ENCODE measurements around the gene CFAP45. TPM values are rescaled to one million over a fixed set of nuclear protein-coding genes. Genes with fewer than 3 reads are reported as not detected.

The CFAP45 gene
- total RNA-seq, 1 donor from 2014 or later: 0.49 TPM

DNA sequence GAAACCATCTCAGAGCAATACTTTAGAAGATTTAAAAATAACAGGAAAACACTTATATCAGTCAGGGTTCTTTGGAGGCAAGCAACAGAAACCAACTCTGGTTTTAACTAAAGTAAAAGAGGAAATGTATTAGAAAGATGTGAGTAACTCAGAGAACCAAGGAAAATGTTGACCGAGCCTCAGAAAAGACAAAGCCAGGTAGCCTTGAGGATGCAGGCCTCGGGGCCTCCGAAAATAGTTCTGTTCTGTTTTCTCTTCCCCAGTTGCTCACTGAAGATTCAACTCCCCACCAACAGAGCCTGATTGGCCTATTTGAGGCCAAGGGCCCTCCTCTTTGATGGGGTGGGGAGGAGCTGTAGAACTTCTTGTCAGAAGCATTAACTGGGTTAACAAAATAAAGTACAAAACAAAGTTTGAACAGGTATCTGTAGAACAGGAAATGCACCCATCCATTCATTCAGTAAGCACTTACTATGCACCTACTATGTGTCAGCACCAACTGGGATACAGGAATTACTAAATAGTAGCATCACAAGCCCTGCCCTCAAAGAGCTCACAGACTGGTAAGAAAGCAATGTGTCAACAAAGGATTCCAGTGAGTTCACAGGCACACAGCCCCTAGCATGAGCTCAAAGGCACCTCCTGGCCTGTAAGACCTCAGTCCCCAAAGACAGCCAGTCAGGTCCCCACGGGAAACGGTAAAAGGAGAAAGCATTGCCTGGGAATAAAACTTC, 60.7 kb downstream of the CFAP45 start:
- H3K4me1 Mint-ChIP-seq (ENCODE audit: low read depth, unreplicated experiment): peaks cover 4% of the 10 kb centered on the region
- H3K9me3 Mint-ChIP-seq (ENCODE audit: unreplicated experiment): no peaks in the 10 kb centered on the region

GRCh38 chr1:159838715-159839114, 61.2 kb downstream of the CFAP45 start:
- TF ChIP-seq, protein P1, sequence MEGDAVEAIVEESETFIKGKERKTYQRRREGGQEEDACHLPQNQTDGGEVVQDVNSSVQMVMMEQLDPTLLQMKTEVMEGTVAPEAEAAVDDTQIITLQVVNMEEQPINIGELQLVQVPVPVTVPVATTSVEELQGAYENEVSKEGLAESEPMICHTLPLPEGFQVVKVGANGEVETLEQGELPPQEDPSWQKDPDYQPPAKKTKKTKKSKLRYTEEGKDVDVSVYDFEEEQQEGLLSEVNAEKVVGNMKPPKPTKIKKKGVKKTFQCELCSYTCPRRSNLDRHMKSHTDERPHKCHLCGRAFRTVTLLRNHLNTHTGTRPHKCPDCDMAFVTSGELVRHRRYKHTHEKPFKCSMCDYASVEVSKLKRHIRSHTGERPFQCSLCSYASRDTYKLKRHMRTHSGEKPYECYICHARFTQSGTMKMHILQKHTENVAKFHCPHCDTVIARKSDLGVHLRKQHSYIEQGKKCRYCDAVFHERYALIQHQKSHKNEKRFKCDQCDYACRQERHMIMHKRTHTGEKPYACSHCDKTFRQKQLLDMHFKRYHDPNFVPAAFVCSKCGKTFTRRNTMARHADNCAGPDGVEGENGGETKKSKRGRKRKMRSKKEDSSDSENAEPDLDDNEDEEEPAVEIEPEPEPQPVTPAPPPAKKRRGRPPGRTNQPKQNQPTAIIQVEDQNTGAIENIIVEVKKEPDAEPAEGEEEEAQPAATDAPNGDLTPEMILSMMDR (IDR thresholded peaks at IDR 0.05; ENCODE audit: partially characterized antibody, unreplicated experiment): no peak
- peaks cover 8% of the 10 kb centered on the region for H3K27me3 Mint-ChIP-seq (ENCODE audit: unreplicated experiment)
- no peak for DNase-seq
- no peak overlapping the region for H3K27ac Mint-ChIP-seq (ENCODE audit: unreplicated experiment)
- H3K9me3 Mint-ChIP-seq (ENCODE audit: unreplicated experiment): no peaks in the 10 kb centered on the region
- H3K4me3 Mint-ChIP-seq (ENCODE audit: unreplicated experiment): no peak overlapping the region
- H3K4me1 Mint-ChIP-seq (ENCODE audit: low read depth, unreplicated experiment): peaks cover 2% of the 10 kb centered on the region
- H3K36me3 Mint-ChIP-seq (ENCODE audit: unreplicated experiment): no peaks in the 10 kb centered on the region

More for the DNA sequence above, 60.7 kb downstream of the CFAP45 start:
- Mint-ChIP-seq H3K4me3 (ENCODE audit: unreplicated experiment) (no peak overlapping the region), H3K36me3 (ENCODE audit: unreplicated experiment) (no peaks in the 10 kb centered on the region), H3K27me3 (ENCODE audit: unreplicated experiment) (peaks cover 8% of the 10 kb centered on the region), H3K27ac (ENCODE audit: unreplicated experiment) (no peak overlapping the region)
- TF ChIP-seq, protein P1 (IDR thresholded peaks at IDR 0.05; ENCODE audit: partially characterized antibody, unreplicated experiment): no peak
- no peak for DNase-seq

DNA sequence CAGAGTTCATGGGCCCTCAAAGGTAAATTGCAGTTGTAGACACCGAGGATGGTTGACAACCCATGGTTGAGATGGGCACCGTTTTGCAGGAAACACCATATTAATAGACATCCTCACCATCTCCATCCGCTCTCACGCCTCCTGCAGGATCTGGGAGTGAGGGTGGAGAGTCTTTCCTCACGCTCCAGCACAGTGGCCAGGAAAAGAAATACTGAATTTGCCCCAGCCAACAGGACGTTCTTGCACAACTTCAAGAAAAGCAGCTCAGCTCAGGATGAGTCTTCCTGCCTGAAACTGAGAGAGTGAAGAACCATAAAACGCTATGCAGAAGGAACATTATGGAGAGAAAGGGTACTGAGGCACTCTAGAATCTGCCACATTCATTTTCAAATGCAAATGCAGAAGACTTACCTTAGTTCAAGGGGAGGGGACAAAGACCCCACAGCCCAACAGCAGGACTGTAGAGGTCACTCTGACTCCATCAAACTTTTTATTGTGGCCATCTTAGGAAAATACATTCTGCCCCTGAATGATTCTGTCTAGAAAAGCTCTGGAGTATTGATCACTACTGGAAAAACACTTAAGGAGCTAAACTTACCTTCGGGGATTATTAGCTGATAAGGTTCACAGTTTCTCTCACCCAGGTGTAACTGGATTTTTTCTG, 64.0 kb downstream of the CFAP45 start:
- H3K27ac Mint-ChIP-seq (ENCODE audit: unreplicated experiment): no peak overlapping the region
- peaks cover 8% of the 10 kb centered on the region for H3K27me3 Mint-ChIP-seq (ENCODE audit: unreplicated experiment)
- TF ChIP-seq, protein P1 (IDR thresholded peaks at IDR 0.05; ENCODE audit: partially characterized antibody, unreplicated experiment): no peak
- H3K36me3 Mint-ChIP-seq (ENCODE audit: unreplicated experiment): no peaks in the 10 kb centered on the region
- H3K4me1 Mint-ChIP-seq (ENCODE audit: low read depth, unreplicated experiment): peaks cover 6% of the 10 kb centered on the region
- H3K9me3 Mint-ChIP-seq (ENCODE audit: unreplicated experiment): no peaks in the 10 kb centered on the region
- no peak overlapping the region for H3K4me3 Mint-ChIP-seq (ENCODE audit: unreplicated experiment)
- DNase-seq: no peak

GRCh38 chr1:159835356-159835755, 64.6 kb downstream of the CFAP45 start:
- Mint-ChIP-seq H3K9me3 (ENCODE audit: unreplicated experiment) (no peaks in the 10 kb centered on the region), H3K27ac (ENCODE audit: unreplicated experiment) (no peak overlapping the region), H3K27me3 (ENCODE audit: unreplicated experiment) (peaks cover 8% of the 10 kb centered on the region), H3K4me3 (ENCODE audit: unreplicated experiment) (no peak overlapping the region), H3K4me1 (ENCODE audit: low read depth, unreplicated experiment) (peaks cover 6% of the 10 kb centered on the region), H3K36me3 (ENCODE audit: unreplicated experiment) (no peaks in the 10 kb centered on the region)
- no peak for DNase-seq
- TF ChIP-seq, protein P1 (IDR thresholded peaks at IDR 0.05; ENCODE audit: partially characterized antibody, unreplicated experiment): no peak

- Mint-ChIP-seq H3K4me3 (ENCODE audit: unreplicated experiment) (no peak overlapping the region), H3K27ac (ENCODE audit: unreplicated experiment) (no peak overlapping the region), H3K36me3 (ENCODE audit: unreplicated experiment) (no peaks in the 10 kb centered on the region), H3K4me1 (ENCODE audit: low read depth, unreplicated experiment) (peaks cover 14% of the 10 kb centered on the region), H3K9me3 (ENCODE audit: unreplicated experiment) (no peaks in the 10 kb centered on the region), H3K27me3 (ENCODE audit: unreplicated experiment) (peaks cover 9% of the 10 kb centered on the region)
- TF ChIP-seq, protein P1 (IDR thresholded peaks at IDR 0.05; ENCODE audit: partially characterized antibody, unreplicated experiment): no peak
- no peak for DNase-seq
These were observed 67.7 kb downstream of the CFAP45 start for GRCh38 chr1:159832309-159832708.

All from glutamatergic neuron (in vitro differentiated cells).